Hematopoietic multipotent progenitor cell treated with erythropoietin and hydrocortisone succinate and interleukin-3 and kit ligand, for 17 days (in vitro differentiated cells): Measurements from ENCODE around the gene SETD5.

Source experiments
- DNase-seq: peaks from one replicate; pipeline ENCODE4 v3.0.0-alpha.2; 2015; ENCODE audit warnings: low spot score

SETD5 gene

DNA sequence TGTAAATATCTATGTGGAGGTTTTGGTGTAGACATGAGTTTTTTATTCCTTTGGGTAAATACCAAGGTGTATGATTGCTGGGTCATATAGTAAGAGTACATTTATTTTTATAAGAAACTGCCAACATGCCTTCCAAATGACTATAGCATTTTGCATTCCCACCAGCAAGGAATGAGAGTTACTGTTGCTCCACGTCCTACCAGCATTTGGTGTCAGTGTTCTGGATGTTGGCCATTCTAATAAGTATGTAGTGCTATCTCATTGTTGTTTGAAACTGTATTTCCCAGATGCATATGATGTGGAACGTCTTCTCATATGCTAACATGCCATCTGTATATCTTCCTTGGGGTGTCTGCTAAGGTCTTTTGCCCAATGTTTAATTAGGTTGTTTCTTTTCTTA lies 117.5 kb downstream of the SETD5 start:
- DNase-seq = no peak

GRCh38 chr3:9525078-9525477 lies 127.7 kb downstream of the SETD5 start:
- no peak for DNase-seq
